Activated CD8-positive, alpha-beta memory T cell treated with anti-CD3 and anti-CD28 coated beads, Interleukin-2, amount 50 U/mL, for 1 hour (primary cell): ENCODE data around the gene HYAL1.
A peak's percentile ranks its signal among the peaks of the same experiment; 100 is the strongest.
"Not testable (repeated sequence)": the region's sequence is repeated elsewhere in the genome, so short reads cannot be mapped to it uniquely, and the experiment has no call there.

Experiments used
- DNase-seq: peaks from one replicate; pipeline ENCODE4 v3.0.0-alpha.2; 2020; ENCODE audit errors: extremely low read depth

HYAL1 gene

DNA sequence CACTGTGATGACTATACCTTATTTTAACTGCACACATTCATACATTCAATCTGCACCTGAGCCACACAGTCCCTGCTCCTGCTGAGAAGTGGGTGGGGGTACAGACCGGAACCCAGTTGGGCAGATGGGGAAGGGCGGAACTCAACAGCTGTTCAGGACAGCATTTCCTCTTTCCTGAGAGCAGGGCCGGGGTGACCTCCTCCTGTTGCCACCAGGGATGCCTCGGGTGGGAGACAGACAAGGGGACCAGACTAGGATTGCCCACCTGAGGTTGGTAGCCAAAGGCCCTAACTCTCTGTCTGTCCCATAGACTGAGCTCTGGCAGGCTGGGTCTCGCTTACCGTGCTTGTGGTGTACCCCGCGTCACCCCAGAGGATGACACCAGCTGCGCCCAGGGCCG is 15.2 kb upstream of the HYAL1 start:
- no peak for DNase-seq

GRCh38 chr3:50318163-50318562 is 14.8 kb upstream of the HYAL1 start:
- no peak for DNase-seq

- DNase-seq, result no peak
Measured at GRCh38 chr3:50317300-50317699, 13.9 kb upstream of the HYAL1 start.

GRCh38 chr3:50316657-50317242 is 13.4 kb upstream of the HYAL1 start:
- no peak for DNase-seq

GRCh38 chr3:50314816-50315215 is 11.4 kb upstream of the HYAL1 start:
- DNase-seq, result no peak

DNA sequence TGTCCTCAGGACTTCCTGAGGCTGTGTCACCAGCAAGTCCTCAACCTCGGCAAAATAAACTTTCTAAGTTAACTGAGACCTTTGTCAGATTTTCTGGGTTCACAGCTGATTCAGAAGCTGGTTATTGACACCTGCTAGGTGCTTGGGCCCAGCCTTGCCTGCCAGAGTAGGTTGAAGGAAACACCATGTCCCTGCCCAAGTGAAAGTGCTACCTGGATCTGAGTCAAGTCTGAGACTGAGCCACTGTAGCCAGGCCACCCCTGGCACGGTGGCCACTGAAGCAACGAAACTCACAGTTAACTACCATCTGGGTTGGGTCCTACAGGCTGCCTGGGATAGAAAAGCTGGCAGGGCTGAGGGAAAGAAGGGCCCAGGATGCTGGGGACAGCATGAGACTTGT is 11.0 kb upstream of the HYAL1 start:
- no peak for DNase-seq

GRCh38 chr3:50312041-50312440 is 8.7 kb upstream of the HYAL1 start:
- DNase-seq, result not testable (repeated sequence)

- DNase-seq, result no peak
Measured at GRCh38 chr3:50304601-50305000, 1.2 kb upstream of the HYAL1 start.

DNA sequence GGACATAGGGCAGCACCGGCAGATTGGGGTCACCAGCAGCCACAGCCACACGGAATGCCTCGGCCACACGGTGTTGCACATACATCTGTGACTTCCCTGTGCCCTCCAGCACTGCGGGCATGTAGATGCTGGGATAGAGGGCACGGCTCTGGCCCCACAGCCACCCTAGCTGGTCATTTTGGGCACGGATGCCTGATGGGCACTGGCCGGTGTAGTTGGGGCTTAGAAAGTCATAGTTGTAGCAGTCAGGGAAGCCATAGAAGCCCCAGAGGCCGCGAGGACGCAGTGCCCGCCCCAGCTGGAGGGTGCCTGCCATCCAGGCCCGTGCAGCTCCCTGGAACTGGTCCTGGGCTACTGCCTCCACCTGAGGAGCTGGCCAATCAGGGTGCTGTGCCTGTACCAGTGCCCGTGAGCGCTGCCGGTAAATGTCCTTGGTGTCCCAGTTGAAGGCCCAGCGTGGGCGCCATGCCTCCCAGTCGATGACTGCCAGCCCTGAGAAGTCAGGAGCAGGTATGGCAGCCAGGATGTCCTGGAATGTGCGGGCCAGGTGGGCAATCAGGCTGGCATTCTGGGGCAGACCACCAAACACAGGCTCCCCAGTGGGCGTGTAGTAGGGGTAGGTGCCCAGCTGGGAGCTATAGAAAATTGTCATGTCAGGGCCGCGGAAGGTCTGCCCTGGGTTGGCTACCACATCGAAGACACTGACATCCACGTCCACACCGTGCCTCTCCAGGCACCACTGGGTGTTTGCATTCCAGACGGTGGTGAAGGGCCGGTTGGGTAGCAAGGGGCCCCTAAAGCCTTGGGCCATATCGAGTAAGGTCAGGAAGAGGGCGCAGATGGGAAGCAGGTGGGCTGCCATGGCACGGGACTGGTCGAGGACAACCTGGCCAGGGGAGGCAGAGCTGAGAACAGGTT is 1.0 kb downstream of the HYAL1 start:
- DNase-seq, result no peak

GRCh38 chr3:50300681-50301254 is 2.6 kb downstream of the HYAL1 start:
- DNase-seq, result no peak

DNA sequence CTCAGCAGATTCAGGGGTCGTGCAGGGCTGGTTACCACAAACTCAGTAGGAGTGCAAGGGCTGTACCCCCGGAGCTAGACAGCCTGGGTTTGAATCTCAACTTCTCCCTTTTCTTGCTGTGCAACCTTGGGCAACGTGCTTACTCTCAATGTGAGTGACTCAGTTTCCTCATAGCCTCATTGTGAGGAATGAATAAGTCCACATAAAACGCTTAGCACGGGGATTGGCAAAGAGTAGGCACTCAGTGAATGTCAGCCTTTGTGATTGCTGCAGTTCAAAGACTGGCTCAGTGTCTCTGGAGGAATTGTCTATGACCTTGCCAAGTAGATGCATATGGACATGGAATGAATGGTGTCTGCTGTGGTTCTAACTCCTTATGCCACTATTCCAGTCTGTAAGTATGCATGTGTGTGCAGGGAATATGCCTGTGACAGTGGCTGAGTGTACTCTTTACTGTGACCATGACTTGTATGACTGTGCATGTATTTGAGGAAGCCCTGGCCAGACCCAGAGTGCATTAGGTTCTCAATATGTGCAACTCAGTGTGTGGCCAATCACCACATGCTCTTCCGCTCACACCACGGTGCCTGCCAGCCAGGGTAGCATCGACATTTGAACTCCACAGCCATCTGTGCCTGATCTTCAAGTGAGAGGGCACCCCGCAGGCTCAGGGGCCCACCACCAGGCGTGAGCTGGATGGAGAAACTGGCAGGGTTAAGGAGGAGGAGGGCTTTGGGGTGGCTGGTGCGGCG is 3.3 kb downstream of the HYAL1 start:
- no peak for DNase-seq

- DNase-seq, result no peak
Measured at GRCh38 chr3:50299638-50299928, 3.8 kb downstream of the HYAL1 start.

GRCh38 chr3:50298836-50299637 is 4.3 kb downstream of the HYAL1 start, which contains the start of the genes HYAL3 and NAA80:
HYAL3 (minus strand) TSS chr3:50299405; CDS start chr3:50295602, 3,803 bp downstream.
NAA80 (minus strand) TSS chr3:50299405; CDS start chr3:50297463, 1,942 bp downstream.
- DNase-seq, result peak; percentile 98

DNA sequence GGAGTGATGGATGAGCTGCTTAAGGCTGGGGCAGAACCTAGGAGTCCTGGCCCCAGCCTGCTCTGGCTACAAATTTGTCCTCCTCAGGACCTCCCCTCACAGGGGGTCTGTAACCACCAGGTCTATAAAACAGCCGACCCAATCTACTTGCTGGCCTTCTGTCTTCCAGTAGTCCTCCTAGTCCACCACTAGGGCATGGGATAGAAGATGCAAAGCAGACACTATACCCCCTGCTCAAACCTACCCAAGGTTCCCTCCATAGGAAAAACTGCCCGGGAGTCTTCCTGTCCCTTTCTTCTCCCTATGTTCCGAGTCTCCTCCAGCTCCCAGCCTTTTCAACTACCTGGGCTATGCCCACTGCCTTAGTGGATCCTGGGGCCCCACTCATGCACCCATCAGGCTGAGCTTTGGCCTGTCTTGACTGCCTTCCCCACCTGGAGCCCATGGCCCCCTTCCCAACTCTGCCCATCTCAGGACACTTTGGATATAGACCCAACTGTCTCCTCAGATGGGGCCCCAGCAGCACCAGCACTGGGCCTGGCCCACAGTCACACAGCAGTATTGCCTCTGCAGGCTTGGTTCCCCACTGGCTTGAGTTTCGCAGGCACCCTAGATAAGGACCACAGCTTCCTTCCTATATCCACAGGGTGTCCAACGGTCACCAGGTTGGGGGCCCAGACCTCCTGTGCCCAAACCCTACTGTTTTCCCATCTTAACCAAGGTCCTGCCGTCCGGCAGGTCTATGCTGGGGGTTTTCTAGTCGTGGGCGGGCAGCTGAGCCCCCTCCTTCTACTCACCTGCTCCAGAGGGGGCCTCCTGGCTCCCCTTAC is 5.3 kb downstream of the HYAL1 start:
- DNase-seq, result no peak

DNA sequence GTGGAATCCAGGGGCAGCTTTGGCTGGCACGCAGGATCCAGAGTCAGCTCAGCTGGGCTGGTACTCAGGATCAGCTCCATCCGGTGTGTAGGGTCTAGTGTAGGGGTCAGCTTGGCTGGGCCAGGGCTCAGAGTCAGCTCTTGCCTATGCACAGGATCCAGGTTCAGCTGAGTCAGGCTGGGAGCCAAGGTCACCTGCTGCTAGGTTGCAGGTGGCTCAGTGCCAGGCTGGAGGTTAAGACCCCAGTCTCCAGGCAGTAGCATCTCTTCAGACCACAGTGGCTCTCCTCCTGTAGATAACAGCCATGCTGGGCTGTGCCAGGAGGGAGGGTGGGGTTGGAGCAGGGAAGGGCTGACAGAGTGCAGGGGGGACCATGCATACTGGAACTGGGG is 6.0 kb downstream of the HYAL1 start:
- no peak for DNase-seq

GRCh38 chr3:50296721-50297383 is 6.5 kb downstream of the HYAL1 start:
- no peak for DNase-seq

DNA sequence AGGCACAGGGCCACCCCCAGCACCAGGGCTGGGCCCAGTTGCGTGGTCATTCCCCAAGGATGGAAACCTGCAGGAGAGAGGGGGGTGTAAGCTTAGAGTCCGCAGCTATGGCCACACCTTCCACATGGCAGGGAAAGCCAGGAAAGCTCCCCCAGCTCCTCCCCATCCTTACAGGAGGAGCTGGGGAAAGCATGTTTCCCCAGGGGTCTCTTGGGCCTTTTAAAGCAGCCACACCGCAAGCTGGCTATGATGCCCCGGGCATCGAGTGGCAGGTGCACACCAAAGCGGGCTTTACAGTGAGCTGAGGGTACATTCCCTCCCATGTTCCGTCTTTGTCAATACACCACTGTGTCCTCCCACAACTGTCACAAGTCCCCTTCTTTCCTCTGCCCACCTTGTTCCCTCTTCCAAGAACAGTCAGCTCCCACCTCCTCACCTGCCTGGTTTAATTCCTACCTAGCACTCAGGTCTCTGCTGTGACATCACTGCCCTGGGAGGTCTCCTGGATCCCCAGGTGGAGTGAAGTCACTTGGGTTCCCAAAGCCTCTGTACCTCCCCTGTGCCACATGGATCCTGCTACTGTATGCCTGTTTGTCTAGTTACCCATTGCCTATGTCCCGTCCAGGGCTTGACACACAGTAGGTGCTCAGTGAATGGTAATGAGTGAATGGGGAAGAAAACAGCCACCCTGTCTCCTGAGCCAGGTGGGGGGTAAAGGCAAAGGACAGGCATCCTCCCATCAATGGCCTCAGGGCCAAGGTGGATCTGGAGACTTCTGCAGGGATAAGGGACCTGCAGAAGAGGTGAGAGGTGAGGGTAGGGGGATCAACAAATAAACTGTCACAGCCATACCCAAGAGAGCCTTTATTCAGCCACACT is 7.6 kb downstream of the HYAL1 start:
- no peak for DNase-seq

DNA sequence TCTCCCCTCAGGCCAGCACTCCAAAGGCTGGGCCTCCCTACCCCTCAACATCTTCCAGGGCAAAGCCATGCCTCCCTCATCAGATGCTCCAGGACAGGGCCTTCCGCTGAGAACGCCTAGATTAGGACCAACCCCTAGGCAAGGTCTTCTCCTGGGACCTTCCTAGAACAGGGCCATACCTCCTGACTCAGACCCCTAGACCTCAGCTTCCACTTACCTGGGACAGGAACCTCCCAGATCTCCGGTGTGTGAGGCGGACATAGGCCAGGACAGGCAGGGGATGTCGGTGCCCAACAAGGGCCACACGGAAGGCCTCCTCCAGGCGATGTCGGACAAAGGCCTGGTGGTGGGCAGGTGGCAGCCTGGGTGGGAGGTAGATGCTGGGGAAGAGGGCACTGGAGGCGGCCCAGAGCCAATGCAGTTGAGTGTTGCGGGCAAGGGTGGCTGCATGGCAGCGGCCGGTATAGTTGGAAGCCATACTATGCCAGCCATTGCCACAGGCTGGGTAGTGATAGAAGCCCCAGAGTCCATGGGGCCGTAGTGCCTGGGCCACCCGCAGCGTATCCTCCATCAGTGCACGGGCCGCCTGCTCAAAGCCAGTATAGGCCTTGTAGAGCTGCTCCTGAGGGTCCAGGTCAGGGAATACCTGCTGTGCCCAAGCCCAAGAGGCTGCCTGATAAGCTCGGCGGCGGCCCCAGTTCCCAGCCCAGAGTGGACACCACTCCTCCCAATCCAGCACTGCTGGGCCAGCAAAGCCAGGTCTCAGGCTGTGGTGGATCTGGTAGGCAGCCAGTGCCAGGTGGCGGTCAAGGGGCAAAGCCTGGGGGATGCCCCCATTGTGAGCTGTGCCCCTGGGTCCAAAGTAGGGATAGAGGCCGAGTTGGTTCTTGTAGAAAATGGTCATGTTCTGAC is 8.6 kb downstream of the HYAL1 start:
- no peak for DNase-seq
